Body of pancreas (tissue), 4 donors: ENCODE results near the gene CRYBA1. TPM values are rescaled to one million over a fixed set of nuclear protein-coding genes. Genes with fewer than 3 reads are reported as not detected.
A peak's percentile ranks its signal among the peaks of the same experiment; 100 is the strongest.

Experiments used
- ATAC-seq: fragments of 150-250 bp; one replicate; pipeline ENCODE4 v1.9.1; 2016
- DNase-seq, 4 donors: peaks; one replicate each; pipeline ENCODE4 v3.0.0-alpha.2; 2019
- H3K27ac ChIP-seq, 4 donors: fragments of 200-600 bp; sonication (generic); 1 replicate in 3 of 4; 2 replicates in 1 of 4; pipeline versions ENCODE4 v1.5.1 to v1.6.1; 2016 to 2019; ENCODE audit warnings: mild to moderate bottlenecking in 1 of 4, mixed read lengths in 1 of 4, moderate library complexity in 1 of 4
- H3K27me3 ChIP-seq, 2 donors: fragments of 200-600 bp; sonication (generic); one replicate each; pipeline ENCODE4 v1.6.0; 2016; ENCODE audit warnings: mild to moderate bottlenecking in 1 of 2
- H3K36me3 ChIP-seq, 2 donors: fragments of 200-600 bp; sonication (generic); replicated peaks in 1 of 2; 2 replicates each; pipeline ENCODE4 v1.5.1; 2016; ENCODE audit warnings: low read depth in 2 of 2; ENCODE audit not compliant: insufficient read depth in 1 of 2
- H3K4me1 ChIP-seq: fragments of 200-600 bp; sonication (generic); one replicate; pipeline ENCODE4 v1.6.0; 2016
- H3K4me3 ChIP-seq, 2 donors: fragments of 200-600 bp; sonication (generic); 1 replicate in 1 of 2; 2 replicates in 1 of 2; pipeline ENCODE4 v1.5.1; 2016 to 2019
- H3K9me3 ChIP-seq, 3 donors: fragments of 200-600 bp; sonication (generic); 1 replicate in 2 of 3; 2 replicates in 1 of 3; pipeline ENCODE4 v1.5.1; 2016
- CTCF ChIP-seq, 7 experiments: fragments of 450-650 bp in 4 of 7; fragments of 200-600 bp in 3 of 7; sonication (generic) in 3 of 7; IDR thresholded peaks; one replicate each; pipeline ENCODE4 v1.5.1; 2016 to 2019; ENCODE audit warnings: antibody characterized with exemption in 7 of 7
- POLR2A ChIP-seq, 3 donors: fragments of 450-650 bp; IDR thresholded peaks; one replicate each; pipeline ENCODE4 v1.6.1; 2016; ENCODE audit warnings: antibody characterized with exemption in 3 of 3, mild to moderate bottlenecking in 2 of 3
- WGBS, 2 donors: methylation state at CpG; one replicate each; pipeline ENCODE4 v1.1.5; 2017; 5-methylcytosine and 5-hydroxymethylcytosine counted together
- intact Hi-C: fragments of 100-400 bp; cut with DNase I; formaldehyde crosslinking; loops from one replicate; pipeline ENCODE4 v1.15.1; 2023
- total RNA-seq, 2 donors: library from RNA; depleted of rRNA; stranded (reverse); fragments of >200 nt; gene quantifications; one replicate each; pipeline ENCODE4 v1.1.0, GENCODE V29; 2016

The CRYBA1 gene
- total RNA-seq, 2 donors from 2014 or later = not detected

- 92 to 97% methylated on average over 5 of the region's 5 CpGs for WGBS, 2 donors
- intact Hi-C loops = loop anchor here (10.0 kb wide), 2 partner anchors 135 to 325 kb away; partner anchors contain the start of gene PHF12
- Histone ChIP-seq H3K27ac (no peak overlapping the region), H3K4me3 (no peak overlapping the region), H3K4me1 (peaks cover 69% of the 10 kb centered on the region), H3K9me3 (no peaks in the 10 kb centered on the region), H3K27me3 (no peaks in the 10 kb centered on the region), H3K36me3 (peaks cover 0 to 4% of the 10 kb centered on the region in 2 donors)
- no peak for TF ChIP-seq POLR2A (IDR thresholded peaks at IDR 0.05)
- TF ChIP-seq CTCF (IDR thresholded peaks at IDR 0.05) = no peak
- DNase-seq (no peak), ATAC-seq (no peak)
Observed at GRCh38 chr17:29279397-29280070, 32.9 kb downstream of the CRYBA1 start.

- no peak overlapping the region for H3K27ac ChIP-seq
- ATAC-seq (no peak), DNase-seq (no peak)
- H3K4me3 ChIP-seq = no peak overlapping the region
- WGBS, 2 donors = 56 to 57% methylated on average over 5 of the region's 5 CpGs
- intact Hi-C loops = loop anchor here (10.0 kb wide), 2 partner anchors 139 to 329 kb away; partner anchors contain the start of gene PHF12
- H3K27me3 ChIP-seq = no peaks in the 10 kb centered on the region
- H3K36me3 ChIP-seq = peaks cover 6 to 14% of the 10 kb centered on the region in 2 donors
- H3K4me1 ChIP-seq = peaks cover 65% of the 10 kb centered on the region
- no peaks in the 10 kb centered on the region for H3K9me3 ChIP-seq
- TF ChIP-seq POLR2A (IDR thresholded peaks at IDR 0.05) = no peak
- no peak for TF ChIP-seq CTCF (IDR thresholded peaks at IDR 0.05)
Observed at GRCh38 chr17:29283496-29283895, 36.8 kb downstream of the CRYBA1 start.

GRCh38 chr17:29283961-29284360 is 37.3 kb downstream of the CRYBA1 start:
- no peak overlapping the region for H3K27ac ChIP-seq
- no peaks in the 10 kb centered on the region for H3K27me3 ChIP-seq
- no peak for TF ChIP-seq POLR2A (IDR thresholded peaks at IDR 0.05)
- intact Hi-C loops = loop anchor here (10.0 kb wide), 2 partner anchors 139 to 329 kb away; partner anchors contain the start of gene PHF12
- no peak for ATAC-seq
- H3K4me1 ChIP-seq = peaks cover 69% of the 10 kb centered on the region
- WGBS, 2 donors = 41 to 44% methylated on average over 2 of the region's 2 CpGs
- no peak overlapping the region for H3K4me3 ChIP-seq
- H3K9me3 ChIP-seq = no peaks in the 10 kb centered on the region
- DNase-seq = no peak
- H3K36me3 ChIP-seq = peaks cover 6 to 14% of the 10 kb centered on the region in 2 donors

GRCh38 chr17:29289852-29290251 is 43.2 kb downstream of the CRYBA1 start:
- Histone ChIP-seq H3K4me3 (no peak overlapping the region), H3K36me3 (peaks cover 2 to 14% of the 10 kb centered on the region in 2 donors), H3K27ac (no peak overlapping the region), H3K4me1 (peaks cover 55% of the 10 kb centered on the region), H3K9me3 (no peaks in the 10 kb centered on the region), H3K27me3 (no peaks in the 10 kb centered on the region)
- intact Hi-C loops = loop anchor here (10.0 kb wide), 2 partner anchors 145 to 335 kb away; partner anchors contain the start of gene PHF12
- TF ChIP-seq CTCF (IDR thresholded peaks at IDR 0.05) (no peak), POLR2A (IDR thresholded peaks at IDR 0.05) (no peak)
- ATAC-seq = no peak
- WGBS, 2 donors = 85 to 94% methylated on average over 9 of the region's 9 CpGs
- no peak for DNase-seq

- Histone ChIP-seq H3K4me1 (peaks cover 44% of the 10 kb centered on the region), H3K27ac (peak overlapping the region in 3 of 4 donors; percentile 92 to 99 (median 96)), H3K4me3 (no peak overlapping the region), H3K27me3 (no peaks in the 10 kb centered on the region), H3K9me3 (no peaks in the 10 kb centered on the region), H3K36me3 (peaks cover 2 to 9% of the 10 kb centered on the region in 2 donors)
- peak; percentile 29 to 79 (median 72) for TF ChIP-seq CTCF (IDR thresholded peaks at IDR 0.05)
- TF ChIP-seq POLR2A (IDR thresholded peaks at IDR 0.05) = no peak
- peak in 1 of 4 donors; percentile 43 for DNase-seq
- intact Hi-C loops = no loop called here
- 5% methylated on average over 5 of the region's 5 CpGs for WGBS, 2 donors
- no peak for ATAC-seq
Observed at GRCh38 chr17:29291163-29291752, 44.6 kb downstream of the CRYBA1 start.
